GM12878 (cell line): Measurements from ENCODE around the gene KLK2. TPM values are rescaled to one million over a fixed set of nuclear protein-coding genes. Genes with fewer than 3 reads are reported as not detected.

ENCODE experiments used
- CEBPB ChIP-seq, 2 experiments: fragments of 150-350 bp in 1 of 2; IDR thresholded peaks; 2 replicates each; pipeline ENCODE4 v1.6.1; 2012 to 2014; ENCODE audit warnings: low read depth in 2 of 2, low read length in 2 of 2, borderline replicate concordance in 1 of 2, inconsistent platforms in 1 of 2
- CHD2 ChIP-seq: IDR thresholded peaks from 2 replicates; pipeline ENCODE4 v1.6.1; 2011; ENCODE audit warnings: low read depth, low read length, improper control_type of control experiment, borderline replicate concordance
- CREM ChIP-seq: IDR thresholded peaks from 2 replicates; pipeline ENCODE4 v1.6.1; 2014; ENCODE audit warnings: antibody characterized with exemption, low read depth
- DPF2 ChIP-seq: fragments of 450-650 bp; IDR thresholded peaks from 2 replicates; pipeline ENCODE4 v1.6.1; 2017; ENCODE audit warnings: mild to moderate bottlenecking
- EGR1 ChIP-seq, 2 experiments: IDR thresholded peaks; 1 replicate in 1 of 2; 2 replicates in 1 of 2; pipeline ENCODE4 v1.6.1; 2011 to 2012; ENCODE audit warnings: low read depth in 2 of 2, low read length in 2 of 2, borderline replicate concordance in 1 of 2, mild to moderate bottlenecking in 1 of 2, moderate library complexity in 1 of 2
- EP300 ChIP-seq, 2 experiments: fragments of 150-350 bp in 1 of 2; IDR thresholded peaks; 2 replicates each; pipeline ENCODE4 v1.6.1; 2011 to 2012; ENCODE audit warnings: low read depth in 2 of 2, low read length in 2 of 2, borderline replicate concordance in 1 of 2, improper control_type of control experiment in 1 of 2, inconsistent platforms in 1 of 2; ENCODE audit not compliant: control insufficient read depth in 1 of 2
- ETV6 ChIP-seq, 2 experiments: fragments of 450-650 bp in 1 of 2; IDR thresholded peaks in 1 of 2; conservative IDR thresholded peaks in 1 of 2; 2 replicates each; pipeline ENCODE4 v1.6.1; 2014; ENCODE audit warnings: antibody characterized with exemption in 1 of 2, borderline replicate concordance in 1 of 2, low read depth in 1 of 2, mild to moderate bottlenecking in 1 of 2, moderate library complexity in 1 of 2
- HDGF ChIP-seq: fragments of 450-650 bp; IDR thresholded peaks from 2 replicates; pipeline ENCODE4 v1.6.1; 2016; ENCODE audit warnings: antibody characterized with exemption
- IKZF1 ChIP-seq: fragments of 450-650 bp; conservative IDR thresholded peaks from 2 replicates; pipeline ENCODE4 v1.6.1; 2017; ENCODE audit warnings: antibody characterized with exemption, mild to moderate bottlenecking
- KAT2A ChIP-seq: conservative IDR thresholded peaks from 2 replicates; pipeline ENCODE4 v1.6.1; 2011; ENCODE audit warnings: low read depth, low read length; ENCODE audit not compliant: control insufficient read depth
- MEF2A ChIP-seq: IDR thresholded peaks from 2 replicates; pipeline ENCODE4 v1.6.1; 2011; ENCODE audit warnings: low read depth, mild to moderate bottlenecking, low read length, moderate library complexity; ENCODE audit not compliant: insufficient read depth
- MTA3 ChIP-seq: IDR thresholded peaks from 2 replicates; pipeline ENCODE4 v1.6.1; 2012; ENCODE audit warnings: low read length, inconsistent platforms, borderline replicate concordance
- NFIC ChIP-seq: IDR thresholded peaks from 2 replicates; pipeline ENCODE4 v1.6.1; 2012; ENCODE audit warnings: low read depth, mild to moderate bottlenecking, inconsistent platforms, low read length, moderate library complexity
- NR2C1 ChIP-seq: fragments of 450-650 bp; IDR thresholded peaks from 2 replicates; pipeline ENCODE4 v1.6.1; 2017; ENCODE audit warnings: antibody characterized with exemption, mild to moderate bottlenecking, moderate library complexity
- RAD51 ChIP-seq: fragments of 450-650 bp; IDR thresholded peaks from 2 replicates; pipeline ENCODE4 v1.6.1; 2016; ENCODE audit warnings: moderate library complexity, mild to moderate bottlenecking, inconsistent platforms
- RUNX3 ChIP-seq: IDR thresholded peaks from 2 replicates; pipeline ENCODE4 v1.6.1; 2012; ENCODE audit warnings: low read length, inconsistent platforms
- SMAD5 ChIP-seq: IDR thresholded peaks from 2 replicates; pipeline ENCODE4 v1.6.1; 2016; ENCODE audit warnings: antibody characterized with exemption, low read depth
- SPI1 ChIP-seq: IDR thresholded peaks from 2 replicates; pipeline ENCODE4 v1.6.1; 2011; ENCODE audit warnings: low read depth, mild to moderate bottlenecking, low read length, moderate library complexity, borderline replicate concordance; ENCODE audit not compliant: insufficient read depth
- STAT1 ChIP-seq: fragments of 450-650 bp; conservative IDR thresholded peaks from 2 replicates; pipeline ENCODE4 v1.6.1; 2014; ENCODE audit warnings: antibody characterized with exemption, mild to moderate bottlenecking
- SUPT20H ChIP-seq: IDR thresholded peaks from 2 replicates; pipeline ENCODE4 v1.6.1; 2011; ENCODE audit warnings: low read depth, mild to moderate bottlenecking, low read length, moderate library complexity, borderline replicate concordance; ENCODE audit not compliant: control insufficient read depth
- TARDBP ChIP-seq: IDR thresholded peaks from 2 replicates; pipeline ENCODE4 v1.6.1; 2016; ENCODE audit warnings: borderline replicate concordance
- polyA plus RNA-seq, 11 experiments: library from polyadenylated mRNA; depleted of rRNA in 4 of 11; unstranded in 6 of 11; stranded (reverse) in 5 of 11; fragments of >200 nt; fragmentation: Nextera tagmentation in 4 of 11; fragmentation: Illumina TruSeq in 1 of 11; extraction: Ambion mirVana in 4 of 11; extraction: Trizol in 1 of 11; gene quantifications; 1 replicate in 1 of 11; 2 replicates in 10 of 11; pipeline versions ENCODE4 v1.2.1 to v1.2.3, GENCODE V29; 2011 to 2016; ENCODE audit warnings: inconsistent platforms in 2 of 11, missing spikeins in 2 of 11, low read depth in 1 of 11
- total RNA-seq, 4 experiments: library from RNA; depleted of rRNA in 3 of 4; stranded (reverse); fragments of >200 nt in 3 of 4; fragmentation: Illumina TruSeq in 1 of 4; extraction: Trizol in 1 of 4; gene quantifications; 2 replicates each; pipeline versions ENCODE4 v1.2.1 to v1.2.3, GENCODE V29; 2013 to 2021
- TF ChIP-seq, protein P1 (sequence below): fragments of 150-350 bp; IDR thresholded peaks from 2 replicates; pipeline ENCODE4 v1.6.1; 2016; ENCODE audit warnings: low read depth, low read length
- TF ChIP-seq, protein P2 (sequence below): IDR thresholded peaks from 2 replicates; pipeline ENCODE4 v1.6.1; 2012; ENCODE audit warnings: low read length, inconsistent platforms
- TF ChIP-seq, protein P3 (sequence below): IDR thresholded peaks from 2 replicates; pipeline ENCODE4 v1.6.1; 2012; ENCODE audit warnings: low read depth, low read length, improper control_type of control experiment

Gene KLK2
- total and polyA plus RNA-seq, 10 of the 15 experiments (the other 5 are each of a cell fraction or from before 2014, with no cell fraction given): 0.19 to 3.1 (median 1.2) TPM

DNA sequence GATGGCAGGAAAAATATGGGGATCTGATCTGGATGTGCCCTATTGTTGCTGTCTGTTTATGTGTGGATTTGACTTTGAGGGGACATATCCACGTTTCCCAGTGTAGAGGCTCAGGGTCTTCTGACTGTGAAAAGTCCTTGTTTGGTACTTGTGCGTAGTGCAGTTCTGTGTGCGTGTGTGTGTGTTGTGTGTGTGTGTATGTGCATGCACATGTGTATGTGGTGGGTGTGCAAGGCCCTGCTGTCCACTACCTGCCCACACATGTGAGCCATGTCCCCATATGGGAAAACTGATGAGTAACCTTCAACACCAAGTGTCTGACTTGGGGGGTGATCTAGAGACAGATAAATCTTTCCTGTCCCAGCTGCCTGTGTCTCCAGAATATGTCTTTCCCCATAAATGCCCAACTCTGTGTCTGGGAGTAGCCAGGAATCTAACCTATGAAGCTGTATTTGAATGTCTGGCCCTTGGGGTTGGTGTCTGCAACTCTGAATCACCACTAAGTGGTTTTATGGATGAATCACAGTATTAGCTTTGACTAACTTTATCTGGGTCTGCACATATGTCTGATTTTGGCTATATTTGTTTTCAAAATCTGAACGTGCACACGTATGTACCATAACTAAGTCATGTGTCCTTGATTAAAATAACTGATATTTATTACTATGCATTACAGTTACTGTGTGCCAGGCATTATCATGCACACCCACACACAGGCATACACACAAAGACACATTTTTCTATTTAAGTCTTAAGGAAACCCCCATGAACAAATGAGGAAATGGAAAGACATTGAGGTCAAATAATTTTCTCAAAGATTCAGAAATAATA is 17.4 kb downstream of the KLK2 start (continued):
- TF ChIP-seq, protein P1, sequence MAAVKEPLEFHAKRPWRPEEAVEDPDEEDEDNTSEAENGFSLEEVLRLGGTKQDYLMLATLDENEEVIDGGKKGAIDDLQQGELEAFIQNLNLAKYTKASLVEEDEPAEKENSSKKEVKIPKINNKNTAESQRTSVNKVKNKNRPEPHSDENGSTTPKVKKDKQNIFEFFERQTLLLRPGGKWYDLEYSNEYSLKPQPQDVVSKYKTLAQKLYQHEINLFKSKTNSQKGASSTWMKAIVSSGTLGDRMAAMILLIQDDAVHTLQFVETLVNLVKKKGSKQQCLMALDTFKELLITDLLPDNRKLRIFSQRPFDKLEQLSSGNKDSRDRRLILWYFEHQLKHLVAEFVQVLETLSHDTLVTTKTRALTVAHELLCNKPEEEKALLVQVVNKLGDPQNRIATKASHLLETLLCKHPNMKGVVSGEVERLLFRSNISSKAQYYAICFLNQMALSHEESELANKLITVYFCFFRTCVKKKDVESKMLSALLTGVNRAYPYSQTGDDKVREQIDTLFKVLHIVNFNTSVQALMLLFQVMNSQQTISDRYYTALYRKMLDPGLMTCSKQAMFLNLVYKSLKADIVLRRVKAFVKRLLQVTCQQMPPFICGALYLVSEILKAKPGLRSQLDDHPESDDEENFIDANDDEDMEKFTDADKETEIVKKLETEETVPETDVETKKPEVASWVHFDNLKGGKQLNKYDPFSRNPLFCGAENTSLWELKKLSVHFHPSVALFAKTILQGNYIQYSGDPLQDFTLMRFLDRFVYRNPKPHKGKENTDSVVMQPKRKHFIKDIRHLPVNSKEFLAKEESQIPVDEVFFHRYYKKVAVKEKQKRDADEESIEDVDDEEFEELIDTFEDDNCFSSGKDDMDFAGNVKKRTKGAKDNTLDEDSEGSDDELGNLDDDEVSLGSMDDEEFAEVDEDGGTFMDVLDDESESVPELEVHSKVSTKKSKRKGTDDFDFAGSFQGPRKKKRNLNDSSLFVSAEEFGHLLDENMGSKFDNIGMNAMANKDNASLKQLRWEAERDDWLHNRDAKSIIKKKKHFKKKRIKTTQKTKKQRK: no peak
- TF ChIP-seq NFIC: peak; percentile 89; the same call in 1 of the 2 replicates
- TF ChIP-seq KAT2A: no peak
- TF ChIP-seq MTA3: no peak
- no peak for TF ChIP-seq ETV6 (conservative IDR thresholded peaks at IDR 0.05 in 1 of 2, IDR thresholded peaks at IDR 0.05 in 1 of 2; ENCODE audit: borderline replicate concordance in 1 of 2, low read depth in 1 of 2)
- peak; percentile 61; the same call in 1 of the 2 replicates for TF ChIP-seq RAD51
- TF ChIP-seq SMAD5: no peak
- TF ChIP-seq, protein P2, sequence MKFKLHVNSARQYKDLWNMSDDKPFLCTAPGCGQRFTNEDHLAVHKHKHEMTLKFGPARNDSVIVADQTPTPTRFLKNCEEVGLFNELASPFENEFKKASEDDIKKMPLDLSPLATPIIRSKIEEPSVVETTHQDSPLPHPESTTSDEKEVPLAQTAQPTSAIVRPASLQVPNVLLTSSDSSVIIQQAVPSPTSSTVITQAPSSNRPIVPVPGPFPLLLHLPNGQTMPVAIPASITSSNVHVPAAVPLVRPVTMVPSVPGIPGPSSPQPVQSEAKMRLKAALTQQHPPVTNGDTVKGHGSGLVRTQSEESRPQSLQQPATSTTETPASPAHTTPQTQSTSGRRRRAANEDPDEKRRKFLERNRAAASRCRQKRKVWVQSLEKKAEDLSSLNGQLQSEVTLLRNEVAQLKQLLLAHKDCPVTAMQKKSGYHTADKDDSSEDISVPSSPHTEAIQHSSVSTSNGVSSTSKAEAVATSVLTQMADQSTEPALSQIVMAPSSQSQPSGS: peak; percentile 69; the same call in 1 of the 2 replicates
- TF ChIP-seq SPI1: peak; percentile 90
- TF ChIP-seq CEBPB (IDR thresholded peaks at IDR 0.05; ENCODE audit: borderline replicate concordance in 1 of 2, low read depth in 2 of 2, low read length in 2 of 2): 0 out of 4 replicates have a peak, but pooled peaks of 1 of the 2 experiments have one; percentile 13
- TF ChIP-seq IKZF1: peak; percentile 58
- TF ChIP-seq STAT1: no peak
- peak; percentile 77; the same call in 1 of the 2 replicates for TF ChIP-seq MEF2A
- no peak for TF ChIP-seq TARDBP
- peak; percentile 55; the same call in 1 of the 2 replicates for TF ChIP-seq CHD2
- no peak for TF ChIP-seq SUPT20H
- TF ChIP-seq CREM: peak; percentile 42; the same call in 1 of the 2 replicates
- TF ChIP-seq EGR1 (IDR thresholded peaks at IDR 0.05; ENCODE audit: borderline replicate concordance in 1 of 2, low read depth in 2 of 2, low read length in 2 of 2): peak in 1 of 2 experiments; percentile 65; a peak in 1 of 3 replicates
- peak; percentile 81; the same call in 1 of the 2 replicates for TF ChIP-seq HDGF
- peak; percentile 79 to 82 for TF ChIP-seq EP300 (IDR thresholded peaks at IDR 0.05; ENCODE audit: borderline replicate concordance in 1 of 2, control insufficient read depth in 1 of 2, low read depth in 2 of 2, low read length in 2 of 2)
- peak; percentile 75 for TF ChIP-seq DPF2
- TF ChIP-seq NR2C1: no peak
- TF ChIP-seq, protein P3, sequence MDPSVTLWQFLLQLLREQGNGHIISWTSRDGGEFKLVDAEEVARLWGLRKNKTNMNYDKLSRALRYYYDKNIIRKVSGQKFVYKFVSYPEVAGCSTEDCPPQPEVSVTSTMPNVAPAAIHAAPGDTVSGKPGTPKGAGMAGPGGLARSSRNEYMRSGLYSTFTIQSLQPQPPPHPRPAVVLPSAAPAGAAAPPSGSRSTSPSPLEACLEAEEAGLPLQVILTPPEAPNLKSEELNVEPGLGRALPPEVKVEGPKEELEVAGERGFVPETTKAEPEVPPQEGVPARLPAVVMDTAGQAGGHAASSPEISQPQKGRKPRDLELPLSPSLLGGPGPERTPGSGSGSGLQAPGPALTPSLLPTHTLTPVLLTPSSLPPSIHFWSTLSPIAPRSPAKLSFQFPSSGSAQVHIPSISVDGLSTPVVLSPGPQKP: no peak
- peak; percentile 80 for TF ChIP-seq RUNX3
